Upper lobe of left lung (tissue), 4 donors: ENCODE data around the gene LCN15.

ENCODE experiments used
- CTCF ChIP-seq, 6 experiments: fragments of 450-650 bp in 4 of 6; fragments of 200-600 bp in 2 of 6; sonication (generic) in 2 of 6; IDR thresholded peaks; one replicate each; pipeline ENCODE4 v1.5.1; 2016 to 2019; ENCODE audit warnings: antibody characterized with exemption in 6 of 6
- POLR2A ChIP-seq, 4 donors: fragments of 450-650 bp; IDR thresholded peaks; one replicate each; pipeline ENCODE4 v1.5.1; 2016 to 2017; ENCODE audit warnings: antibody characterized with exemption in 4 of 4, mild to moderate bottlenecking in 2 of 4
- POLR2AphosphoS5 ChIP-seq, 2 donors: sonication (generic); formaldehyde crosslinking; IDR thresholded peaks; one replicate each; pipeline ENCODE4 v1.5.1; 2017; ENCODE audit warnings: antibody characterized with exemption in 2 of 2

DNA sequence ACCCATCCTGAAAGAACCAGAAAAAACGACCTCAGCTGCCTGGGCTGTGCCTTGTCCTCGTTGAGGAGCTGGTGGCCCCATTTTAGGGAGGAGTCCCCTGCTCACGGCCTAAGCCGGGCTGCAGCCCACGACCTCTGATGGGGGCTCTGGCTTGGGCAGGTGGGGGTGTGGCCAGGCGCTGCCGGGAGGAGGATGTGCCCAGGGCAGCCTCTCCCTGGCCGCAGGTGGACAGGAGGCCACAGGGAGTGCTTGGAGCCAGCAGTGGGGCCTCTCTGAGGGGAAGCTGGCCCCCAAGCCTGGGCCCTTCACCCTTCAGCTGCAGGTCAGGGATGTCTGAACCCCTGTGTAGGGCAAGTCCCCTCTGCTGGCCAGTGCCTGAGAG is 49.4 kb downstream of the LCN15 start:
- TF ChIP-seq POLR2A (IDR thresholded peaks at IDR 0.05) (no peak), POLR2AphosphoS5 (IDR thresholded peaks at IDR 0.05) (no peak), CTCF (IDR thresholded peaks at IDR 0.05) (no peak)
